Measurements from ENCODE around the gene FRG2.
"Not testable (repeated sequence)": the region's sequence is repeated elsewhere in the genome, so short reads cannot be mapped to it uniquely, and the experiment has no call there.

Gene FRG2

GRCh38 chr4:189988877-189989431 lies 38.1 kb downstream of the FRG2 start:
- Histone ChIP-seq H3K4me1 (ENCODE audit: control insufficient read depth, insufficient read depth, low read length) (no peaks in the 10 kb centered on the region), H3K9ac (ENCODE audit: low read depth, low read length) (no peak overlapping the region), H3K9me3 (ENCODE audit: control insufficient read depth, insufficient read depth, low read length) (no peaks in the 10 kb centered on the region), H3K36me3 (ENCODE audit: control insufficient read depth, insufficient read depth, low read length) (no peaks in the 10 kb centered on the region), H3K27me3 (ENCODE audit: control insufficient read depth, insufficient read depth, low read length) (no peaks in the 10 kb centered on the region), H3K4me3 (ENCODE audit: low read depth, low read length) (no peak overlapping the region)

- H3K27me3 ChIP-seq (ENCODE audit: control insufficient read depth, insufficient read depth, low read length); H3K9ac ChIP-seq (ENCODE audit: low read depth, low read length); H3K9me3 ChIP-seq (ENCODE audit: control insufficient read depth, insufficient read depth, low read length); H3K36me3 ChIP-seq (ENCODE audit: control insufficient read depth, insufficient read depth, low read length); H3K4me1 ChIP-seq (ENCODE audit: control insufficient read depth, insufficient read depth, low read length); H3K4me3 ChIP-seq (ENCODE audit: low read depth, low read length): not testable (repeated sequence)
Observed at GRCh38 chr4:189985651-189986243, 41.3 kb downstream of the FRG2 start.

- H3K9me3 ChIP-seq (ENCODE audit: control insufficient read depth, insufficient read depth, low read length); H3K9ac ChIP-seq (ENCODE audit: low read depth, low read length); H3K36me3 ChIP-seq (ENCODE audit: control insufficient read depth, insufficient read depth, low read length); H3K4me1 ChIP-seq (ENCODE audit: control insufficient read depth, insufficient read depth, low read length); H3K4me3 ChIP-seq (ENCODE audit: low read depth, low read length); H3K27me3 ChIP-seq (ENCODE audit: control insufficient read depth, insufficient read depth, low read length): not testable (repeated sequence)
Observed at GRCh38 chr4:189984661-189985060, 42.4 kb downstream of the FRG2 start.

- not testable (repeated sequence) for H3K9me3 ChIP-seq (ENCODE audit: control insufficient read depth, insufficient read depth, low read length); H3K9ac ChIP-seq (ENCODE audit: low read depth, low read length); H3K36me3 ChIP-seq (ENCODE audit: control insufficient read depth, insufficient read depth, low read length); H3K4me1 ChIP-seq (ENCODE audit: control insufficient read depth, insufficient read depth, low read length); H3K27me3 ChIP-seq (ENCODE audit: control insufficient read depth, insufficient read depth, low read length); H3K4me3 ChIP-seq (ENCODE audit: low read depth, low read length)
Observed at GRCh38 chr4:189983916-189984526, 43.0 kb downstream of the FRG2 start.

GRCh38 chr4:189981970-189982369 lies 45.1 kb downstream of the FRG2 start:
- no peak overlapping the region for H3K4me3 ChIP-seq (ENCODE audit: low read depth, low read length)
- no peak overlapping the region for H3K9ac ChIP-seq (ENCODE audit: low read depth, low read length)
- H3K36me3 ChIP-seq (ENCODE audit: control insufficient read depth, insufficient read depth, low read length): no peaks in the 10 kb centered on the region
- H3K4me1 ChIP-seq (ENCODE audit: control insufficient read depth, insufficient read depth, low read length): no peaks in the 10 kb centered on the region
- H3K27me3 ChIP-seq (ENCODE audit: control insufficient read depth, insufficient read depth, low read length): no peaks in the 10 kb centered on the region
- no peaks in the 10 kb centered on the region for H3K9me3 ChIP-seq (ENCODE audit: control insufficient read depth, insufficient read depth, low read length)

GRCh38 chr4:189980292-189980691 lies 46.8 kb downstream of the FRG2 start:
- H3K4me3 ChIP-seq (ENCODE audit: low read depth, low read length); H3K9me3 ChIP-seq (ENCODE audit: control insufficient read depth, insufficient read depth, low read length); H3K9ac ChIP-seq (ENCODE audit: low read depth, low read length); H3K36me3 ChIP-seq (ENCODE audit: control insufficient read depth, insufficient read depth, low read length); H3K27me3 ChIP-seq (ENCODE audit: control insufficient read depth, insufficient read depth, low read length); H3K4me1 ChIP-seq (ENCODE audit: control insufficient read depth, insufficient read depth, low read length): not testable (repeated sequence)

GRCh38 chr4:189979196-189980047 lies 47.6 kb downstream of the FRG2 start:
- no peaks in the 10 kb centered on the region for H3K27me3 ChIP-seq (ENCODE audit: control insufficient read depth, insufficient read depth, low read length)
- no peaks in the 10 kb centered on the region for H3K9me3 ChIP-seq (ENCODE audit: control insufficient read depth, insufficient read depth, low read length)
- H3K4me1 ChIP-seq (ENCODE audit: control insufficient read depth, insufficient read depth, low read length): no peaks in the 10 kb centered on the region
- no peak overlapping the region for H3K9ac ChIP-seq (ENCODE audit: low read depth, low read length)
- H3K36me3 ChIP-seq (ENCODE audit: control insufficient read depth, insufficient read depth, low read length): no peaks in the 10 kb centered on the region
- no peak overlapping the region for H3K4me3 ChIP-seq (ENCODE audit: low read depth, low read length)
